VCaP (cell line): ENCODE measurements around the gene TM4SF5.

ENCODE experiments used
- H3K27ac ChIP-seq: fragments of 450-650 bp; 2 replicates; pipeline ENCODE4 v1.5.1; 2017
- TF ChIP-seq, protein P1 (sequence below): fragments of 450-650 bp; conservative IDR thresholded peaks from 2 replicates; pipeline ENCODE4 v1.5.1; 2017; ENCODE audit warnings: mild to moderate bottlenecking, moderate library complexity

TM4SF5 gene

DNA sequence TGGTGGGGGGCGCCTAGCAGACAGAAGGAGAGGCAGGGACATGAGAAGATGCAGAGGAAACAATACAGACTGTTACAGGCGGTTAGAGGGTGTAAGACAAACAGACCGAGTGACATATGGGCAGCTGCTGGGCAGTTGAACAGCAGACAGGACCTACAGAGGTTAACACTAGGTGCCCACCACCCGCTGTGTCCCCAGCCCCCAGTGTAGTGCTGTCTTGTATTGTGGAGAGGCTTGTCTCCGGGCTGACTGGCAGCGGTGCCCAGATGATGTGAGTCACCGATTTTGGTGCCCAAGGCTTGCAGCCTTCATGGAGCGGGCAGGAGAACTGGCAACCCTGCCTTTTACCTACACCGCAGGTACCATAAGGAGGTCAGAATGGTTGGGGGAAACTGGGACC is 29.6 kb upstream of the TM4SF5 start:
- H3K27ac ChIP-seq, result no peak overlapping the region
- TF ChIP-seq, protein P1, sequence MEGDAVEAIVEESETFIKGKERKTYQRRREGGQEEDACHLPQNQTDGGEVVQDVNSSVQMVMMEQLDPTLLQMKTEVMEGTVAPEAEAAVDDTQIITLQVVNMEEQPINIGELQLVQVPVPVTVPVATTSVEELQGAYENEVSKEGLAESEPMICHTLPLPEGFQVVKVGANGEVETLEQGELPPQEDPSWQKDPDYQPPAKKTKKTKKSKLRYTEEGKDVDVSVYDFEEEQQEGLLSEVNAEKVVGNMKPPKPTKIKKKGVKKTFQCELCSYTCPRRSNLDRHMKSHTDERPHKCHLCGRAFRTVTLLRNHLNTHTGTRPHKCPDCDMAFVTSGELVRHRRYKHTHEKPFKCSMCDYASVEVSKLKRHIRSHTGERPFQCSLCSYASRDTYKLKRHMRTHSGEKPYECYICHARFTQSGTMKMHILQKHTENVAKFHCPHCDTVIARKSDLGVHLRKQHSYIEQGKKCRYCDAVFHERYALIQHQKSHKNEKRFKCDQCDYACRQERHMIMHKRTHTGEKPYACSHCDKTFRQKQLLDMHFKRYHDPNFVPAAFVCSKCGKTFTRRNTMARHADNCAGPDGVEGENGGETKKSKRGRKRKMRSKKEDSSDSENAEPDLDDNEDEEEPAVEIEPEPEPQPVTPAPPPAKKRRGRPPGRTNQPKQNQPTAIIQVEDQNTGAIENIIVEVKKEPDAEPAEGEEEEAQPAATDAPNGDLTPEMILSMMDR, result no peak

DNA sequence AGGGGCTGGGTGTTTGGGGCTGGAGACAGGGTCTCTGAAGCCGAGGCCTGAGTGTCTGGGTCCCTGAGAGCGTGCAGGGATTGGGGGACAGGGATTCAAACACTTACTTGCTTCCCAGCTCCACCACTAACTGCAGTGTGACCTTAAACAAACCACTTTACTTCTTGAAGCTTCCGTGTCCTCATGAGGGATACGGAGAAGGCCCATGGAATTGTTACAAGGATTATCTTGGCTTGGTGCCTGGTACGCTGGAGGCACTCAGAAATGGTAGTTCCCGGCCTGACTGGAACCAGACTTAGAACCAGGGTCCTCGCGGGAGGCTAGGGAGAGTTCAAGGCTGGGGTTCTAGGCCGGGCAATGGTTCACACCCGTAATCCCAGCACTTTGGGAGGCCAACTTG is 29.1 kb upstream of the TM4SF5 start:
- TF ChIP-seq, protein P1, result no peak
- no peak overlapping the region for H3K27ac ChIP-seq

DNA sequence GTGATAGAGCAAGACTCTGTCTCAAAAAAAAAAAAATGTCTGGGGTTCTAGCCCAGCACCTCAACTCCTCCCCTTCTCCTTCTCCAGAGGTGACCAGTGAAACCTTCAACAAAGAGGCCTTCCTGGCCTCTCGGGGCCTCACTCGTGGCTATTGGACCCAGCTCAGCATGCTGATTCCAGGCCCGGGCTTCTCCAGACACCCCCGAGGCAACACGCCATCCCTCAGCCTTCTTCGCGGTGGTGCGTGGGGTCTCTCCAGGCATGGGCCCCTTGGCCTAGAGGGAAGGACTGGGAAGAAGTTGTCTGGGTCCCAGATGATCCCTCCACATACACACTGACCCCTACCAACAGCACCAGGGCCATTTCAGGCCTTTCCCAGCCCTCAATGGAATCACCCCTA is 28.5 kb upstream of the TM4SF5 start:
- TF ChIP-seq, protein P1, result no peak
- H3K27ac ChIP-seq, result no peak overlapping the region

DNA sequence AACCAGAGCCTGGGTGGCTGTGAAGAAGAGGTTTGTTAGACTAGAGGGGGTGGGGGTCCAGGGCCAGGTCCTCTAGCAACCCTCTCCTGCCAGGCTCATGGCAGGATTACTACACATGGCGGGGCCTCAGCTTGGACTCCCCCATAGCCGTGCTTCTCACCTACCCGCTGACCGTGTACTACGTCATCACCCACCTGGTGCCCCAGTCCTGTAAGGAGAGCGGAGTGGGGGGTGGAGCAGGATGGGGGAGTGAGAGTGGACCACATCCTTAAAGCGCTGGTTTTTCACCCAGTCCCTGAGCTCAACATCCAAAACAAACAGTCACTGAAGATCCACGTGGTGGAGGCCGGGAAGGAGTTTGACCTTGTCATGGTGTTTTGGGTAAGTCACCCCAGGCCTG is 27.8 kb upstream of the TM4SF5 start:
- no peak overlapping the region for H3K27ac ChIP-seq
- TF ChIP-seq, protein P1, result no peak

DNA sequence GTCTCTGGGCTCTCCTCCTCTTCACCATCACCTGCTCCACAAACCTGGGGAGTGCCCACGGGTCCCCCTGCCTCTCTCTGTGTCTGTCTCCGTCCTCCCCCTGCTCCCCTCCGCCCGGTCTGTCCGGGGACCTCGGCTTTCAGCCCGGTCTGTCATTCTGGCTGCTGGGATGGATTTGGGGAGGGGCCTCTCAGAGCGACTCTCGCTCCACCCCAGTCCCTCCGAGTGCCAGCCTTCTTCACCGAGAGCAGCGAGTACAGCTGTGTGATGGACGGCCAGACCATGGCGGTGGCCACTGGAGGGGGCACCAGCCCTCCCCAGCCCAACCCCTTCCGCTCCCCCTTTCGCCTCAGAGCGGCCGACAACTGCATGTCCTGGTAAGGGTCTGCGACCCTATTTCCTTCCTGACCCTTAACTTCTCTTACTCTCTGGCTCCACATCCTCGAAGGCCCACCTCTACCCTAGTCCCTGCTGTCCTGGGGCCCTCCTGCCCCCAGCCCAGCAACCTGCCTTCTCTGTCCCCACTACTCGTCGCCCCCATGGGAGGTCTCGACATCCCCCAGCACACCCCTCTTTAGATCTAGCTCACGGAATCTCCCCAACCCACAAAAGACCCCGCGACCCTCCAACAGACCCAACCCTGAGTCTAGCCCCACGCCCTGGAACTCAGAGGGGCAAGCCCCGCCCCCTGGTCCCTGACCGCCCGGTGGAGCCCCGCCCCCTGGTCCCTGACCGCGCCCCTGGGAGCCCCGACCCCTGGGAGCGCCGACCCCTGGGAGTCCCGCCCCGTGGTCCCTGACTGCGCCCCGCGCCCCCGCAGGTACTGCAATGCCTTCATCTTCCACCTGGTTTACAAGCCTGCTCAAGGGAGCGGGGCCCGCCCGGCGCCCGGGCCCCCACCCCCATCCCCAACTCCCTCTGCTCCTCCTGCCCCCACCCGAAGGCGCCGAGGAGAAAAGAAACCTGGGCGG is 26.4 kb upstream of the TM4SF5 start:
- TF ChIP-seq, protein P1, result no peak

DNA sequence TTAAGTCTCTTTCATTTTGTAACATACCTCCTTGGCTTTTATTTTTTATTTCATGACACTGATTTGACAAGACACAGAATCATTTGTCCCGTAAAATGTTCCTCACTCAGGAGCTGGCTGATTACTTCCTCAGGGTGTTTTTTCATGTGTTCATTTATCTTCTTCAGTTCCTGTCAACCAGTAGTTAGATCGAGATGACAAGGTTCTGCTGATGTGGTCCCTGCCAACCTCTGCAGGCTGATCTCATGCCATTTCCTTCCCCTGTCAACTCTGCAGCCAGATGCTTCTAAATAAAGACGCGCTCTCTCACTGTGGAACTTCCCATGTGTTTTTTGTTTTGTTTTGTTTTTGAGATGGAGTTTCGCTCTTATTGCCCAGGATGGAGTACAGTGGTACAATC is 23.8 kb upstream of the TM4SF5 start:
- TF ChIP-seq, protein P1, result no peak
- no peak overlapping the region for H3K27ac ChIP-seq

More for the DNA sequence above, 26.4 kb upstream of the TM4SF5 start:
- H3K27ac ChIP-seq, result no peak overlapping the region

DNA sequence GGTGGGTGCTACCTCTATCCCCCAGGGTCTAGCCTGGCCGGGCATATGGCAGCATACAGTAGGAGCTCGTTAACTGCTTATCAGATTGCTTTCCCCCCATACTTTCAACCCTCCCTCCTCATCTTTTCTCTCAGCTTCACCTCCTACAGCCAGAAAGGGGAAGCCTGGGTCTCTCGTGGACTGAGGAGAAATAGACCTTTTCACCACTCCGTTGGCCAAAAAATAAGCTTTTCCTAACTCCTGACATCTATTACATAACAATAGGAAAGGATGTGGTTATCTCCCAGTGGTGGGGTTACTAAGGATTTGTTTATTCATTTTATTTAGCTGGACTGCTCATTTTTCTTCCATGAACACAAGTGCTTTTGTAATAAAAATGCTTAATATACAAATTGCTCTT is 23.0 kb upstream of the TM4SF5 start:
- TF ChIP-seq, protein P1, result no peak
- H3K27ac ChIP-seq, result no peak overlapping the region
